WTC11 (cell line): ENCODE measurements around the gene SLC66A2.
"Not testable (repeated sequence)": the region's sequence is repeated elsewhere in the genome, so short reads cannot be mapped to it uniquely, and the experiment has no call there.

ENCODE experiments used
- CTCF ChIP-seq: fragments of 200-600 bp; IDR thresholded peaks from 2 replicates; pipeline ENCODE4 v1.8.0; 2022; ENCODE audit warnings: antibody characterized with exemption
- FOXJ3 ChIP-seq: sonication (generic); formaldehyde crosslinking; IDR thresholded peaks from 2 replicates; pipeline ENCODE4 v1.9.0; 2021; ENCODE audit warnings: missing genetic modification reagents, mild to moderate bottlenecking, borderline replicate concordance
- USF2 ChIP-seq: sonication (generic); formaldehyde crosslinking; IDR thresholded peaks from 2 replicates; pipeline ENCODE4 v1.8.1; 2023; ENCODE audit warnings: mild to moderate bottlenecking, missing genetic modification reagents, moderate library complexity
- ZNF416 ChIP-seq: fragments of 250-450 bp; sonication (Bioruptor Pico); IDR thresholded peaks from 2 replicates; pipeline ENCODE4 v1.9.0; 2021; ENCODE audit warnings: mild to moderate bottlenecking, inconsistent platforms

- not testable (repeated sequence) for TF ChIP-seq CTCF; FOXJ3; ZNF416 (CRISPR knock-in tag)
- peak; percentile 63 for TF ChIP-seq USF2 (CRISPR knock-in tag)
Measured at GRCh38 chr18:79960161-79960801, 8.8 kb upstream of the SLC66A2 start.
